PFSK-1 (cell line): ENCODE data around the gene TK1.
A peak's percentile ranks its signal among the peaks of the same experiment; 100 is the strongest.

Experiments
- FOXP2 ChIP-seq: optimal IDR thresholded peaks from 2 replicates; pipeline ENCODE3; 2011; ENCODE audit warnings: borderline replicate concordance, control low read depth, inconsistent platforms; ENCODE audit not compliant: insufficient read depth; ENCODE audit errors: extremely low read length, extremely low read depth
- POLR2AphosphoS5 ChIP-seq: IDR thresholded peaks from 2 replicates; pipeline ENCODE4 v1.6.1; 2012; ENCODE audit warnings: low read depth, mild to moderate bottlenecking, control low read depth, low read length, moderate library complexity
- SIN3A ChIP-seq: IDR thresholded peaks from 2 replicates; pipeline ENCODE4 v1.6.1; 2012; ENCODE audit warnings: mild to moderate bottlenecking, low read length, moderate library complexity, borderline replicate concordance; ENCODE audit not compliant: insufficient read depth
- TAF1 ChIP-seq: IDR thresholded peaks from 2 replicates; pipeline ENCODE4 v1.6.1; 2012; ENCODE audit warnings: low read length, control low read depth, borderline replicate concordance; ENCODE audit not compliant: insufficient read depth
- TF ChIP-seq, protein P1 (sequence below), 2 experiments: IDR thresholded peaks; 2 replicates each; pipeline versions ENCODE4 v1.6.1 to v1.8.0; 2011 to 2012; ENCODE audit warnings: low read depth in 2 of 2, low read length in 2 of 2, control low read depth in 1 of 2, inconsistent platforms in 1 of 2, mild to moderate bottlenecking in 1 of 2, moderate library complexity in 1 of 2; ENCODE audit not compliant: insufficient read depth in 1 of 2

TK1 gene

DNA sequence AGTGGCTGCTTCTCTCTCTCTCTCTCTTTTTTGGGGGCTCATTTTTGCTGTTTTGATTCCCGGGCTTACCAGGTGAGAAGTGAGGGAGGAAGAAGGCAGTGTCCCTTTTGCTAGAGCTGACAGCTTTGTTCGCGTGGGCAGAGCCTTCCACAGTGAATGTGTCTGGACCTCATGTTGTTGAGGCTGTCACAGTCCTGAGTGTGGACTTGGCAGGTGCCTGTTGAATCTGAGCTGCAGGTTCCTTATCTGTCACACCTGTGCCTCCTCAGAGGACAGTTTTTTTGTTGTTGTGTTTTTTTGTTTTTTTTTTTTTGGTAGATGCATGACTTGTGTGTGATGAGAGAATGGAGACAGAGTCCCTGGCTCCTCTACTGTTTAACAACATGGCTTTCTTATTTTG, 36.9 kb upstream of the TK1 start:
- TF ChIP-seq POLR2AphosphoS5: no peak
- no peak for TF ChIP-seq TAF1
- no peak for TF ChIP-seq FOXP2
- no peak for TF ChIP-seq SIN3A
- TF ChIP-seq, protein P1, sequence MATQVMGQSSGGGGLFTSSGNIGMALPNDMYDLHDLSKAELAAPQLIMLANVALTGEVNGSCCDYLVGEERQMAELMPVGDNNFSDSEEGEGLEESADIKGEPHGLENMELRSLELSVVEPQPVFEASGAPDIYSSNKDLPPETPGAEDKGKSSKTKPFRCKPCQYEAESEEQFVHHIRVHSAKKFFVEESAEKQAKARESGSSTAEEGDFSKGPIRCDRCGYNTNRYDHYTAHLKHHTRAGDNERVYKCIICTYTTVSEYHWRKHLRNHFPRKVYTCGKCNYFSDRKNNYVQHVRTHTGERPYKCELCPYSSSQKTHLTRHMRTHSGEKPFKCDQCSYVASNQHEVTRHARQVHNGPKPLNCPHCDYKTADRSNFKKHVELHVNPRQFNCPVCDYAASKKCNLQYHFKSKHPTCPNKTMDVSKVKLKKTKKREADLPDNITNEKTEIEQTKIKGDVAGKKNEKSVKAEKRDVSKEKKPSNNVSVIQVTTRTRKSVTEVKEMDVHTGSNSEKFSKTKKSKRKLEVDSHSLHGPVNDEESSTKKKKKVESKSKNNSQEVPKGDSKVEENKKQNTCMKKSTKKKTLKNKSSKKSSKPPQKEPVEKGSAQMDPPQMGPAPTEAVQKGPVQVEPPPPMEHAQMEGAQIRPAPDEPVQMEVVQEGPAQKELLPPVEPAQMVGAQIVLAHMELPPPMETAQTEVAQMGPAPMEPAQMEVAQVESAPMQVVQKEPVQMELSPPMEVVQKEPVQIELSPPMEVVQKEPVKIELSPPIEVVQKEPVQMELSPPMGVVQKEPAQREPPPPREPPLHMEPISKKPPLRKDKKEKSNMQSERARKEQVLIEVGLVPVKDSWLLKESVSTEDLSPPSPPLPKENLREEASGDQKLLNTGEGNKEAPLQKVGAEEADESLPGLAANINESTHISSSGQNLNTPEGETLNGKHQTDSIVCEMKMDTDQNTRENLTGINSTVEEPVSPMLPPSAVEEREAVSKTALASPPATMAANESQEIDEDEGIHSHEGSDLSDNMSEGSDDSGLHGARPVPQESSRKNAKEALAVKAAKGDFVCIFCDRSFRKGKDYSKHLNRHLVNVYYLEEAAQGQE (IDR thresholded peaks at IDR 0.05; ENCODE audit: insufficient read depth in 1 of 2, low read depth in 2 of 2, low read length in 2 of 2): no peak

DNA sequence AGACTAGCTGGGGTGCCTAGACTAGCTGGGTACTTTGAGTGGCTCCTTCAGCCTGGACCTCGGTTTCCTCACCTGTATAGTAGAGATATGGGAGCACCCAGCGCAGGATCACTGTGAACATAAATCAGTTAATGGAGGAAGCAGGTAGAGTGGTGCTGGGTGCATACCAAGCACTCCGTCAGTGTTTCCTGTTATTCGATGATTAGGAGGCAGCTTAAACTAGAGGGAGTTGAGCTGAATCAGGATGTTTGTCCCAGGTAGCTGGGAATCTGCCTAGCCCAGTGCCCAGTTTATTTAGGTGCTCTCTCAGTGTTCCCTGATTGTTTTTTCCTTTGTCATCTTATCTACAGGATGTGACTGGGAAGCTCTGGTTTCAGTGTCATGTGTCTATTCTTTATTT, 36.2 kb upstream of the TK1 start:
- TF ChIP-seq POLR2AphosphoS5 (no peak), FOXP2 (no peak), SIN3A (no peak), TAF1 (no peak)
- TF ChIP-seq, protein P1 (IDR thresholded peaks at IDR 0.05; ENCODE audit: insufficient read depth in 1 of 2, low read depth in 2 of 2, low read length in 2 of 2): no peak

DNA sequence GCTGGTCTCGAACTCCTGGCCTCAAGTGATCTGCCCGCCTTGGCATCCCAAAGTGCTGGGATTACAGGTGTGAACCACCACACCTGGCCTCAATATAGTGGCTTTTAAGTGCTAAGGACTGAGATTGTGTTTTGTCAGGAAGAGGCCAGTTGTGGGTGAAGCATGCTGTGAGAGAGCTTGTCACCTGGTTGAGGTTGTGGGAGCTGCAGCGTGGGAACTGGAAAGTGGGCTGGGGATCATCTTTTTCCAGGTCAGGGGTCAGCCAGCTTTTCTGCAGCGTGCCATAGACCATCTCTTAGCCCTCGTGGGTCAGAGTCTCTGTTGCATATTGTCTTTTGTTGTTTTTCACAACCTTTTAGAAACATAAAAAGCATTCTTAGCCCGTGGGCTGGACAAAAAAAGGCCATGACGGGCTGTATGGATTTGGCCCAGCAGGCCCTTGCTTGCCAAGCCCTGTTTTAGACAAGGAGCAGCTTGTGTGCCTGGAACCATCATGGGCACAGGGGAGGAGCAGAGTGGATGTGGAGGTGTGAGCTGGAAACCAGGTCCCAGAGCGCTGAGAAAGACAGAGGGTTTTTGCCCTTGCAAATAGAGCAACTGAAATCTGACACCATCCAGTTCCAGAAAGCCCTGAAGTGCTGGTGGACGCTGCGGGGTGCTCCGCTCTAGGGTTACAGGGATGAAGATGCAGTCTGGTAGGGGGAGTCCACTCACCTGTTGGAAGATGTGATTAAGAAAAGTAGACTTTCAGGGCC, 32.7 kb upstream of the TK1 start:
- TF ChIP-seq SIN3A (no peak), FOXP2 (no peak)

DNA sequence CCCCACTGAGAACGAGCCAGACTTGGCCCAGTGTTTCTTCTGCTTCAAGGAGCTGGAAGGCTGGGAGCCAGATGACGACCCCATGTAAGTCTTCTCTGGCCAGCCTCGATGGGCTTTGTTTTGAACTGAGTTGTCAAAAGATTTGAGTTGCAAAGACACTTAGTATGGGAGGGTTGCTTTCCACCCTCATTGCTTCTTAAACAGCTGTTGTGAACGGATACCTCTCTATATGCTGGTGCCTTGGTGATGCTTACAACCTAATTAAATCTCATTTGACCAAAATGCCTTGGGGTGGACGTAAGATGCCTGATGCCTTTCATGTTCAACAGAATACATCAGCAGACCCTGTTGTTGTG, 27.8 kb upstream of the TK1 start:
- no peak for TF ChIP-seq POLR2AphosphoS5
- TF ChIP-seq SIN3A: peak; percentile 52; the same call in 1 of the 2 replicates
- no peak for TF ChIP-seq TAF1
- no peak for TF ChIP-seq FOXP2

DNA sequence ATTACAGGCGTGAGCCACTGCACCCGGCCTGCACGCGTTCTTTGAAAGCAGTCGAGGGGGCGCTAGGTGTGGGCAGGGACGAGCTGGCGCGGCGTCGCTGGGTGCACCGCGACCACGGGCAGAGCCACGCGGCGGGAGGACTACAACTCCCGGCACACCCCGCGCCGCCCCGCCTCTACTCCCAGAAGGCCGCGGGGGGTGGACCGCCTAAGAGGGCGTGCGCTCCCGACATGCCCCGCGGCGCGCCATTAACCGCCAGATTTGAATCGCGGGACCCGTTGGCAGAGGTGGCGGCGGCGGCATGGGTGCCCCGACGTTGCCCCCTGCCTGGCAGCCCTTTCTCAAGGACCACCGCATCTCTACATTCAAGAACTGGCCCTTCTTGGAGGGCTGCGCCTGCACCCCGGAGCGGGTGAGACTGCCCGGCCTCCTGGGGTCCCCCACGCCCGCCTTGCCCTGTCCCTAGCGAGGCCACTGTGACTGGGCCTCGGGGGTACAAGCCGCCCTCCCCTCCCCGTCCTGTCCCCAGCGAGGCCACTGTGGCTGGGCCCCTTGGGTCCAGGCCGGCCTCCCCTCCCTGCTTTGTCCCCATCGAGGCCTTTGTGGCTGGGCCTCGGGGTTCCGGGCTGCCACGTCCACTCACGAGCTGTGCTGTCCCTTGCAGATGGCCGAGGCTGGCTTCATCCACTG, 27.3 kb upstream of the TK1 start, which contains the start of gene BIRC5:
Gene BIRC5 (plus strand): TSS at position 238 of the 690 bp plus-strand sequence. CDS start 64 bp downstream, at position 302.
- TF ChIP-seq, protein P1 (IDR thresholded peaks at IDR 0.05; ENCODE audit: insufficient read depth in 1 of 2, low read depth in 2 of 2, low read length in 2 of 2): 0 out of 4 replicates have a peak, but pooled peaks of 1 of the 2 experiments have one; percentile 27
- TF ChIP-seq TAF1 (peak; percentile 88), FOXP2 (peak; percentile 23), SIN3A (peak; percentile 98; the same call in 1 of the 2 replicates), POLR2AphosphoS5 (peak; percentile 83)

DNA sequence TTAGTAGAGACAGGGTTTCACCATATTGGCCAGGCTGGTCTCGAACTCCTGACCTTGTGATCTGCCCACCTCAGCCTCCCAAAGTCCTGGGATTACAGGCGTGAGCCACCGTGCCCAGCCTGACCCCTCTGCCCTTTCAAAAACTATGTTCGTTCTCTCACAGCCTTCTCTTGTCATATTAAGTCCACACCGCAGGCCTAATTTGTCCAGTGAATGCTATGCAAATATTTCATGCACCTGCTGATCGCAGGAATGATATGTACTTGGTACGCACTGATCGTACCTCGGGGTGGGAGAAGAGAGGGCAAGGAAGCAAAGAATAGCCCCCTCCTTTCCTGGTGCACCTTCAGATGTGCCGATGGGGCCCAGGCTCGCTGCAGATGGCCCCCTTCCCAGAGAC, 24.2 kb upstream of the TK1 start:
- no peak for TF ChIP-seq TAF1
- no peak for TF ChIP-seq FOXP2
- TF ChIP-seq, protein P1 (IDR thresholded peaks at IDR 0.05; ENCODE audit: insufficient read depth in 1 of 2, low read depth in 2 of 2, low read length in 2 of 2): no peak
- no peak for TF ChIP-seq SIN3A
- TF ChIP-seq POLR2AphosphoS5: no peak
